H7 (cell line): ENCODE results near the gene CPNE4. TPM values are rescaled to one million over a fixed set of nuclear protein-coding genes. Genes with fewer than 3 reads are reported as not detected.

Source experiments
- DNase-seq: peaks from one replicate; pipeline ENCODE4 v3.0.0; 2012
- H3K27me3 ChIP-seq: 2 replicates; pipeline ENCODE4 v1.6.0; 2011; ENCODE audit warnings: mild to moderate bottlenecking, low read length; ENCODE audit not compliant: control insufficient read depth, insufficient read depth
- H3K36me3 ChIP-seq: replicated peaks from 2 replicates; pipeline ENCODE4 v1.5.1; 2011; ENCODE audit warnings: low read length; ENCODE audit not compliant: control insufficient read depth, insufficient read depth
- H3K4me3 ChIP-seq: 2 replicates; pipeline ENCODE4 v1.5.1; 2011; ENCODE audit warnings: low read depth, mild to moderate bottlenecking, control low read depth, low read length, moderate library complexity; ENCODE audit not compliant: insufficient read depth
- total RNA-seq: library from RNA; depleted of rRNA; stranded (reverse); fragments of >200 nt; shearing (Covaris generic); gene quantifications from 2 replicates; pipeline ENCODE4 v1.2.3, GENCODE V29; 2014

The CPNE4 gene
- total RNA-seq, 1 experiment from 2014 or later, result 0.83 TPM

DNA sequence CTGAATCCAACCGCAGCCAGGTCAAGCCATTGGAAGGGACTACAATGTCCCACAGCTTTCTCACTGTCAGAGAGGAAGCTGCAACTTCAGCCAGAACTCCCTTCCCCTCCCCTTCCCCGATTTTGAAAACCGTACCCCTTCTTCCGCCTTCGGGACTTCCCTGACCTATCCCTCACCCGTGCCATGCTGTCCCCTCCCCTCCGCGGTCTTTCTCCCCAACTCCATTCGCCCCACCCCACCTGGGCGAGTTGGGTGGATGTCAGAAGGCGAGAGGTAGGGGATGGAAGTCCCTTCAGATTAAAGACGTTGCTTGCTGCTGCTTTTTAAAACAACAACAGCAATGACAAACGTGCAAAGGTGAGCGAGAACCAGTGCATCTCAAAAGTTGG, 723 bp downstream of the CPNE4 start:
- H3K27me3 ChIP-seq, result peaks cover 16% of the 10 kb centered on the region
- DNase-seq, result peak; percentile 35

DNA sequence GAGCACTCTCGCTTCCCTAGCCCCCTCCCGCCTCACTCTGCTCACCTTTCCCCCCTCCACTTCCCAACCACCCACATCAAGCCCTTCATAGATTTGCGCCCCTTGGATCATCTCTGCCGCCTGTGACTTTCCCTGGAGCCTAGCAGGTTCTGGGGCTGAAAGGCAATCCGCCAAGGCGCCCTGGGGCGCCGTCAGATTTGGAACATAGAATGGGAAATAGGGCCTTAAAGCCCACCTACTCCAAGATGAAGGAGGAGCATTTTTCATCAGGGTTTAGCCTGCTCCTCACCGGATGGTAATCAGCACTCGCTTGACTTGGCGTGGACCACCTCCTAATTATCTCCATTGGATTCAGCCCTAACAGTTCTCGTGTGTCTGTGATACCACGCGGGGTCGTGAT, 1.3 kb downstream of the CPNE4 start:
- DNase-seq, result peak; percentile 17
- Histone ChIP-seq H3K4me3 (peak overlapping the region; percentile 65), H3K36me3 (no peaks in the 10 kb centered on the region), H3K27me3 (peaks cover 16% of the 10 kb centered on the region)

More for the DNA sequence above, 723 bp downstream of the CPNE4 start:
- no peaks in the 10 kb centered on the region for H3K36me3 ChIP-seq
- peak overlapping the region; percentile 65 for H3K4me3 ChIP-seq

DNA sequence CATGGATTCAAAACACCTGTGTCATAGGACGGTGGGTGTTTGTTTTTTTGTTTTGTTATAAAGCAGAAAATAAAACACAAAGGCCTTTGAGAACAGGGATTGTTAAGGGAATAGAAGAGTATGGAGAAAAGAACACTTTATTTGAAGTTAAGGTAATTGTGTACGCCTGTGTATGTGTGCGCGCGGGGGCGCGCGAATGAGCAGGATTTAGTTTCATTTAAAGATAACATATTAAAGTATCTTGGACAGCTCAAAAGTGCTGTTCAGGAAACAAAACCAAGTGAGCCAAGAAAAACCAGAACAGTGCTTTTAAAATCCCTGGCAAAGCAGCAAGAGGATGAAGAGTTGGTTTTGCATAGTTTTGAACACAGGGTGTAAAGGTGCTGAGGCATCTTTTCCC, 1.9 kb downstream of the CPNE4 start:
- H3K4me3 ChIP-seq, result peak overlapping the region; percentile 65; the same call in 1 of the 2 replicates
- DNase-seq, result no peak
- peaks cover 16% of the 10 kb centered on the region for H3K27me3 ChIP-seq
- H3K36me3 ChIP-seq, result no peaks in the 10 kb centered on the region

GRCh38 chr3:132029182-132029902, 5.5 kb downstream of the CPNE4 start:
- peak; percentile 81 for DNase-seq
- Histone ChIP-seq H3K27me3 (peaks cover 14% of the 10 kb centered on the region), H3K36me3 (no peaks in the 10 kb centered on the region), H3K4me3 (no peak overlapping the region)

GRCh38 chr3:132022914-132023313, 11.9 kb downstream of the CPNE4 start:
- H3K27me3 ChIP-seq, result no peaks in the 10 kb centered on the region
- H3K36me3 ChIP-seq, result no peaks in the 10 kb centered on the region
- no peak for DNase-seq
- H3K4me3 ChIP-seq, result no peak overlapping the region

DNA sequence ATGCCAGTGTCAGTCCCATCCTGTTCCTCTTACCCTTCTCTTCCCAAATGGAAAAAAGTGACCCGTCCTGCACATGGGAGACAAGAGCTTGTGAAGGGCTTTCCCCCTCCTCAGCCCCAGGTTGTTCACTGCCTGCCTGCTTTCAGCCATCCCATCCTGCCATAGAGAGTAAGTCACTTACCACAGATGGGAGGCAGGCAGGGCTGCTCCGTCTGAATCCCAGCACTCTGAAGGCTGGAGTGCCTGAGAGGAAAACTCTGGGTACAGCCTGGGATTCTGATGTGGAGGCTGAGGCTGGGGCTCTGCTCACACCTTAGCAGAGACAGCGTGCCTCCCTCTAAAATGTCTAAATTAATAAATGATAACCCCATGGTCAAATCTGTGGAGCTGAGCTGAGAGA, 14.8 kb downstream of the CPNE4 start:
- no peaks in the 10 kb centered on the region for H3K27me3 ChIP-seq
- peak; percentile 30 for DNase-seq
- no peak overlapping the region for H3K4me3 ChIP-seq
- H3K36me3 ChIP-seq, result no peaks in the 10 kb centered on the region

GRCh38 chr3:132017137-132017536, 17.7 kb downstream of the CPNE4 start:
- Histone ChIP-seq H3K4me3 (no peak overlapping the region), H3K27me3 (no peaks in the 10 kb centered on the region), H3K36me3 (no peaks in the 10 kb centered on the region)
- DNase-seq, result no peak

- no peaks in the 10 kb centered on the region for H3K36me3 ChIP-seq
- no peaks in the 10 kb centered on the region for H3K27me3 ChIP-seq
- DNase-seq, result no peak
- H3K4me3 ChIP-seq, result no peak overlapping the region
Measured at GRCh38 chr3:132016061-132017041, 18.5 kb downstream of the CPNE4 start.

DNA sequence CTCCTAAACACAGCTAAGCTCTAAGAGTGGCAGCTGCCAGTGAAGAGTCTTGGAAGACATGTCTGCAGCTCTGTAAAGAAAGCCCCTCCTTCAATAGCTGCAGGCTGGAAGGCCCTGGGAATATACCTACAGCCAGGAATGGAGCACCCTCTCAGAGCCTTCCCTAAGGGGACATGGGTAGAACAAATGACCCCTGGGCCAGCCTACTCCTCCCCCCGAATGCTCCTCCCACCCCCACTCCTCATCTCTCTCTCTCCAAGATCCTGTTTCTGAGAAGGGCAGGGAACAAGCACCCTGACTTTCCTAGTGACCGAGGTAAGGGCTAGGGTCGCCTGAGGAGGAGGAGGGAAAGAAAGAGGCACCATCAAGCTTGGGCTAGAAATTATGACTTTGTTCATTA, 20.7 kb downstream of the CPNE4 start:
- DNase-seq, result no peak
- no peaks in the 10 kb centered on the region for H3K27me3 ChIP-seq
- H3K36me3 ChIP-seq, result no peaks in the 10 kb centered on the region
- no peak overlapping the region for H3K4me3 ChIP-seq

DNA sequence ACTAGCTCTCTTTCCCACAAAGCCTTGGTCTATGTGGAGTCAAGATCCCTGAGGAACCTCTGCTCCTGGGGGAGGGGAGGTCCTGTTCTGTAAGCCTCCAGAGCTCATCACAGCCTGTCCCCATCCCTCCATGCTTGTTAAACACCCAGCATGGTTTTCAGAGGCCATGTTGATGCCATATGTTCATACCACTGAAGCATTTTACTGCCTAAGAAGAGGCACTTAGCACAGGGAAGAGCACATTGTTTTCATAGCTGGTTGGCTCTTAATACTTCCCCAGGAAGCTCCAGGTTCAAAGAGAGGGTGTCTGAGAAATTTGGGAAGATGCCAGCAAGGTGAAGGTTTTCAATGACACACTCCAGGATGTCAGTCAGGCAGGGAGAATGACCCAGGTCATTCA, 25.6 kb downstream of the CPNE4 start:
- no peaks in the 10 kb centered on the region for H3K36me3 ChIP-seq
- H3K27me3 ChIP-seq, result no peaks in the 10 kb centered on the region
- DNase-seq, result no peak
- H3K4me3 ChIP-seq, result no peak overlapping the region

GRCh38 chr3:132008837-132009236, 26.0 kb downstream of the CPNE4 start:
- Histone ChIP-seq H3K27me3 (no peaks in the 10 kb centered on the region), H3K4me3 (no peak overlapping the region), H3K36me3 (no peaks in the 10 kb centered on the region)
- DNase-seq, result no peak

DNA sequence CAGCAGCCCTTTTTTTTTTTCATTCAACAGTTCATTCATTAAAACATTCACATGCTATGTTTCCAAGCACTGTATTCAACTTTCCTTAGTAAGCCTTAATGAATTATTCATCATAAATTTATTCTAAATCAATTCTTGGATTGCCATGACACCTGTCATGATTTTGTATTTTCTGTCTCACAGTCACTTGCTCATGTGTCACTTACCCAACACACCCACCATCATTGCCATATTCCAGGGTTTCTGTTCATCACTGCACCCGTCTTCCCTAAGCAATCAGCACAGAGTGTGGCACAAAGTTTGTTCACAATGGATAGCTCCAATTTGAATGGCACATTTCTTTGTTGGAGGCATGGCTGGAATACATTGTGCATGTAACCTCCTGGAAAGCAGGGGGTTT, 27.2 kb downstream of the CPNE4 start:
- Histone ChIP-seq H3K27me3 (no peaks in the 10 kb centered on the region), H3K4me3 (no peak overlapping the region), H3K36me3 (no peaks in the 10 kb centered on the region)
- no peak for DNase-seq

GRCh38 chr3:132006605-132007204, 28.1 kb downstream of the CPNE4 start:
- Histone ChIP-seq H3K36me3 (no peaks in the 10 kb centered on the region), H3K4me3 (no peak overlapping the region), H3K27me3 (no peaks in the 10 kb centered on the region)
- DNase-seq, result no peak

- no peak for DNase-seq
- H3K36me3 ChIP-seq, result no peaks in the 10 kb centered on the region
- H3K27me3 ChIP-seq, result no peaks in the 10 kb centered on the region
- no peak overlapping the region for H3K4me3 ChIP-seq
Measured at GRCh38 chr3:132004571-132004970, 30.2 kb downstream of the CPNE4 start.

GRCh38 chr3:132003685-132004084, 31.1 kb downstream of the CPNE4 start:
- H3K4me3 ChIP-seq, result no peak overlapping the region
- H3K27me3 ChIP-seq, result no peaks in the 10 kb centered on the region
- H3K36me3 ChIP-seq, result no peaks in the 10 kb centered on the region
- no peak for DNase-seq
